ENCODE data around the gene NUP210L.
"Not testable (repeated sequence)": the region's sequence is repeated elsewhere in the genome, so short reads cannot be mapped to it uniquely, and the experiment has no call there.

The NUP210L gene

DNA sequence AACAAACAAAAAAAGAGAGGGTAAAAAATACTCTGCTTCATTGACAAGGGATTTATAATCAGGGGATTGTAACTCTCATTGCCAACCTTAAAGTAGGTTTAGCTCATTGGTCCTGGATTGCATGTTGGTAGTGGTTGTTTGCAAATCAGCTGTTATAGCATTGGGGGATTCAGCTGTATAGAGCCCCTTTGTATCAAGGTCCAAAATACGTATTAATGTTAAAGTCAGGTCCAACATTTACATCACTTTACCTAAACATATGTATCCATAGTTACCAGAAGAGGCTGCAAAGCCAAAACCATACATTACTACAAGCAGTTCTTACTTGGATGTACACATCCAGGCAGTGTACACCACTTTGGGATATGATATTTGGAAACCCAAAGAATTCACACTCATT, 134.9 kb downstream of the NUP210L start:
- TF ChIP-seq CTCF (IDR thresholded peaks at IDR 0.05; ENCODE audit: control insufficient read depth, extremely low read depth, insufficient read depth) = no peak
- H3K4me3 ChIP-seq (ENCODE audit: low read depth, low read length) = no peak overlapping the region
- DNase-seq (ENCODE audit: low read depth) = no peak

DNA sequence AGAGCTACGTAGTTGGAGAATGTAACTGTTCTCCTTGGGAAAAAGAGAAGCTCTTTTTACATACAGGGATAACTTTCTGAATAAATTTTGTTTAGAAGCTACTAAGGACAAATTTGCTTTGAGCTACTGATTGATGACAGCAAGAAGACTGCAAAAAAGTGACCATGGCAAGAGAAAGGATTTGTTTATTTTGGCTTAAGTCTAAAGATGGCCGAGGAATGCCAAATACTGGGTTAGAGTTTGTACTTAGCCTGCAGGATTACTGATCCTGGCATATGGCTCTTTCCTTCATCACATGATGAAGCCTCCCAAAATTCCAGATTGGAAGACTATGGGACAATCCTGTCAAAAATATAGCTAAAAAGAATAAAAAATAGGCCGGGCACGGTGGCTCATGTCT, 135.6 kb downstream of the NUP210L start:
- TF ChIP-seq CTCF (IDR thresholded peaks at IDR 0.05; ENCODE audit: control insufficient read depth, extremely low read depth, insufficient read depth) = no peak
- no peak for DNase-seq (ENCODE audit: low read depth)
- no peak overlapping the region for H3K4me3 ChIP-seq (ENCODE audit: low read depth, low read length)

DNA sequence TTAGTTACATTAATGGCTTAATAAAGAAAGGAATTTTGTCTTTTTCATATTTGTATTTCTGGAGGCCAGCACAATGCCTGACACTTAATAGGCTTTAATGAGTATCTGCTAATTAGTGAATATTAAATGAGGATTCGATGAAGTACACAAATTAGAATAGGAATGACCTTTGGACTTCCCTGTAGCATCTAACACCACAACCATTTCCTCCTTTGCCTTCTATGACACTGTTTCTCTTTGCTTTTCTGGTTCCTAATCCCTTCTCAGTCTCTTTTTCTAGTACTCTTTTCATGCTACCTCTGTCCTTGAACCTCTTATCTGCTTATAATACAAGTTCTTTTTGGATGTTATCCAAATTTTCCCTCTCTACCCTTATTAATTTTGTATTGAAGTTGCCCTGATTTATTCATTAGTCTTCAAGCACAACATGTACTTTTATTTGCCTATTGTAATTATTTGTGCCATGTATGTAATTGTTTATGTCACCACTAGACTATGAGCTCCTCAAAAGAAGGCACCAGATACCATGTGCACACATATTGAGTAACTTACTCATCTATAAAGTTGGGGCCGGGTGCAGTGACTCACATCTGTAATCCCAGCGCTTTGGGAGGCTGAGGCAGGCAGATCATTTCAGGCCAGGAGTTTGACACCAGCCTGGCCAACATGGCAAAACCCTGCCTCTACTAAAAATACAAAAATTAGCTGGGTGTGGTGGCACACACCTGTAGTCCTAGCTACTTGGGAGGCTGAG, 140.5 kb downstream of the NUP210L start:
- DNase-seq (ENCODE audit: low read depth) = no peak
- TF ChIP-seq CTCF (IDR thresholded peaks at IDR 0.05; ENCODE audit: control insufficient read depth, extremely low read depth, insufficient read depth) = no peak

GRCh38 chr1:154012543-154012942, 142.3 kb downstream of the NUP210L start:
- not testable (repeated sequence) for DNase-seq (ENCODE audit: low read depth); H3K4me3 ChIP-seq (ENCODE audit: low read depth, low read length)

More for the DNA sequence above, 140.5 kb downstream of the NUP210L start:
- no peak overlapping the region for H3K4me3 ChIP-seq (ENCODE audit: low read depth, low read length)

- H3K4me3 ChIP-seq (ENCODE audit: low read depth, low read length) = no peak overlapping the region
- no peak for TF ChIP-seq CTCF (IDR thresholded peaks at IDR 0.05; ENCODE audit: control insufficient read depth, extremely low read depth, insufficient read depth)
- DNase-seq (ENCODE audit: low read depth) = no peak
These were observed 142.7 kb downstream of the NUP210L start for GRCh38 chr1:154012129-154012528.

DNA sequence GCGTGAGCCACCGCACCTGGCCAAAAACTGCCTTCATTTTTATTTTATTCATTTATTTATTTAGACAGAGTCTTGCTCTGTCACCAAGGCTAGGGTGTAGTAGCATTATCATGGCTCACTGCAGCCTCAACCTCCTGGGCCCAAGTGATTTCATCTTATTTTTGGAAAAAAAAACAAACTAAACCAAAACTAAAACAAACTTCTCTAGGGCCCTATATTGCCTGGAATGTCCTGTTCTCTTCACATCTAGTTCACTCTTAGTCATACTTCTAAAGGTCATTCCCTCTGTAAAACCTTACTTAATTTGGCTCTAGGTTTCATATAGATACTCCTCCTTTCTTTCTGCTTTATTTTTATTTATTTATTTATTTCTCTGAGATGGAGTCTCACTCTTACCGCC, 148.7 kb downstream of the NUP210L start:
- no peak for DNase-seq (ENCODE audit: low read depth)
- TF ChIP-seq CTCF (IDR thresholded peaks at IDR 0.05; ENCODE audit: control insufficient read depth, extremely low read depth, insufficient read depth) = no peak
- H3K4me3 ChIP-seq (ENCODE audit: low read depth, low read length) = no peak overlapping the region

DNA sequence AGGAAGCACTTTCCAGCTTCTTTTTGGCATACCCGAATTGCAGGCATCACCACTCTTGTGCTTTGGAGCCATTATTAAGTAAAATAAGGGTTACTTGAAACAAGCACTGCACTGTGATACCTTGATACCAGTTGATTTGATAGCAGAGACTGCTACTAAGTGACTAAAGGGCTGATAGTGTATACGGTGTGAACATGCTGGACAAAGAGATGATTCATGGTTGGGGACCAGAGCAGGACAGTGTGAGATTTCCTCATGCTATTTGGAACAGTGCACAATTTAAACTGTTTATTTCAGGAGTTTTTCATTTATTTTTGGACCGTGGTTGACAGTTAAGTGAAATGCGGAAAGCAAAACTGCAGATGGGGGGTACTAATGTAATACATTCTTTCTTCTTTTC, 154.5 kb downstream of the NUP210L start:
- no peak for TF ChIP-seq CTCF (IDR thresholded peaks at IDR 0.05; ENCODE audit: control insufficient read depth, extremely low read depth, insufficient read depth)
- DNase-seq (ENCODE audit: low read depth) = no peak
- H3K4me3 ChIP-seq (ENCODE audit: low read depth, low read length) = no peak overlapping the region

- H3K4me3 ChIP-seq (ENCODE audit: low read depth, low read length); DNase-seq (ENCODE audit: low read depth): not testable (repeated sequence)
These were observed 158.0 kb downstream of the NUP210L start for GRCh38 chr1:153996882-153997281.

Measured in LNCaP clone FGC (cell line).